RWPE1 (cell line): Measurements from ENCODE around the gene TSPAN32.

Experiments
- CTCF ChIA-PET: fragments of 350-600 bp; sonication (Branson Sonifier 250); formaldehyde crosslinking; extraction: SDS; loops from one replicate; lab custom pipeline; 2021; lab: Yijun Ruan, JAX
- POLR2A ChIA-PET: fragments of 400-600 bp; formaldehyde crosslinking; extraction: SDS; loops from one replicate; lab custom pipeline; 2020; ENCODE audit warnings: antibody characterized with exemption; ENCODE audit not compliant: low non-redundant PET; lab: Yijun Ruan, JAX
- DNase-seq: peaks from one replicate; pipeline ENCODE4 v3.0.0; 2012; ENCODE audit warnings: low spot score
- H3K27ac ChIP-seq: fragments of 450-650 bp; 2 replicates; pipeline ENCODE4 v1.5.1; 2017
- CTCF ChIP-seq: fragments of 450-650 bp; conservative IDR thresholded peaks from 2 replicates; pipeline ENCODE4 v1.5.1; 2017; ENCODE audit warnings: low read depth, mild to moderate bottlenecking

TSPAN32 gene

GRCh38 chr11:2287091-2287490 is 14.7 kb upstream of the TSPAN32 start:
- CTCF ChIA-PET = no interaction called here
- POLR2A ChIA-PET = no interaction called here
- TF ChIP-seq CTCF = no peak
- no peak for DNase-seq
- no peak overlapping the region for H3K27ac ChIP-seq

GRCh38 chr11:2289350-2289749 is 12.5 kb upstream of the TSPAN32 start:
- DNase-seq = no peak
- ChIA-PET POLR2A (no interaction called here), CTCF (interaction anchor here (0.9 kb wide), 1 partner anchor 95 kb away, joined by 3 read pairs; no protein-coding TSS in a partner anchor)
- H3K27ac ChIP-seq = no peak overlapping the region
- TF ChIP-seq CTCF = no peak

DNA sequence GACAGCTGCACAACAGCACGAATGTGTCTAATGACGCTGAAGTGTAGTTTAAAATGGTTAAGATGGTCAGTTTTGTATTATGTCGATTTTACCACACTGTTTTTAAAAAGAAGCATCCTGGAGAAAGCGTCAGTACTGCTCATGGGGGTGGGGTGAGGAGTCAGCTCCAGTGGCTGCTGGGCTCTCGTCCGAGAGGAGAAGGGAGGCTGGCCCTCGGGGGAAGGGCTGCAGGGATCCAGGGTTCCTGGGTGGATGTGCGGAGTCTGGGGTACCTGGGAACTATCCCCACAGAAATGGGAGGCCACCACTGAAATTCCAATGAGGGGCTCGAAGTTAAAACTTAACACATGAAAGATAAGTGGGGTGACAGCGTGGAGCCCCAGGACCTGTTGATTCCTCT is 12.0 kb upstream of the TSPAN32 start:
- H3K27ac ChIP-seq = no peak overlapping the region
- ChIA-PET CTCF (no interaction called here), POLR2A (no interaction called here)
- no peak for DNase-seq
- no peak for TF ChIP-seq CTCF

- TF ChIP-seq CTCF = no peak
- CTCF ChIA-PET = interaction anchor here (0.6 to 1.0 kb wide), 2 partner anchors 9 to 129 kb away, joined by 4 read pairs; no protein-coding TSS in a partner anchor
- POLR2A ChIA-PET = no interaction called here
- no peak overlapping the region for H3K27ac ChIP-seq
- DNase-seq = no peak
These were observed 11.4 kb upstream of the TSPAN32 start for GRCh38 chr11:2290351-2290841.

DNA sequence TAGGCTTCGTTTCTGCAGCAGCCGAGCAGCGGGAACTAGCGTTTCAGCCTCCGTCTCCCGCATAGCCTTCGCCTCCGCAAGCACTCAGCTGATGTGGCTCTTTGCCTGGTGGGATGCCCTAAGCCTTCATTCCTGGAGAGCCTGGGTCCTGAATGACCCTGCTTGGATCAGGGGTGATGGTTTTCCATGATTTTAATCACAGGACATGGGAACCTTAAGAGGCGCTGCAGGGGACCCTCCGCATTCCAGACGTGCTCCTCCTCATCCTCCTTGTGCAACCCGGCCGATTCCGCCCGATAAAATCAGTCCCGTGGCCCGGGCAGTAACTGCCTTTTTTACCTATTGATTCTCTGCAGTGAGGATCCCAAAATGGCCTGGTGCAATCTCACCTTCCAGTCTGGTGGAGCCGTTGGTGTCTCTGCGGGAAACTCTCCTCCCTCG is 8.3 kb upstream of the TSPAN32 start:
- no peak for DNase-seq
- CTCF ChIA-PET = no interaction called here
- TF ChIP-seq CTCF = no peak
- H3K27ac ChIP-seq = no peak overlapping the region
- POLR2A ChIA-PET = no interaction called here

DNA sequence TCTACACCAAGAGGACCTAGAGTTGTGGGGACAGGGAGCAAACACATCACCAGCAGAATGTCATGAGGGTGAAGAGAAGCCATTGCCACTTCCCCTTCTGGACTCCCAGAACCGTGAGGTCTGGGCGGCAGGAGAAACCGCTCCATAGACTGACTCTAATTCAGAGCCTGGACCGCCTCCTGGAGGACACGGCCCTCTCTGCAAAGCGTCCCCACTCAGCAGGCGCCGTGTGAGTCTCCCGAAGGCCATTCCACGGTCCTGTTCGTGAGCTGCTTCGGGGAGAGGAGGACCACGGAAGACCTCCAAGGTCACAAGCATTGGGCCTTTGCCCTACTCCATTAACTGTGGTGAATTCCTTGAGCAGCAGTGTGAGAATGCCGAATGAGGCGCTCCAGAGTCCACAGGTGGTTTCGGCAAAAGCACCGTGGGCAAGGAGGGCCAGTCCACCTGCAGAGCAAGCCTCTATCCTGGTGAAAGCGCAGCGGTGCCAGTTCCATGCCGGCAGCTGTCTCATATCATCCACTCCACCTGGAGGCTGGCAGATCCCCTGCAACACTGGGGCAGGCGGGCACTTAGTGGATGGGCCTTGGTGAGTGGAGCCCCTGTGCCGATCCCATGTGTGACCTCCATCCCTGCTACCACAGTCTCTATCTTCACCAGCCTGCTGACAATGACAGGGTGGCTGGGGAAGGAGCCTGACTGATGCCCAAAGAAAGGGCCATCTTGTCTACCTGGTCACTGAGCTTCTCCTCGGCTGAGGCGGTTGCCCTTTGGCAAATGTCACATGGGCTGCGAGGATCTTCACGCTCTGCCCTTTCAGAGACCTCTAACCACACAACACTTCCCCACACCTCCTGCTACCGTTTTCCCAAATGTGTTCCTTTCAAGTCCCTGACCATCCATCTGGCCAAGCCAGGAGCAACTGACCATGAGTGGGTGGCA is 7.6 kb upstream of the TSPAN32 start:
- ChIA-PET POLR2A (interaction anchor here (0.7 kb wide), 1 partner anchor 16 kb away, joined by 3 read pairs; no protein-coding TSS in a partner anchor), CTCF (interaction anchor here (1.2 kb wide), 1 partner anchor 100 kb away, joined by 4 read pairs; no protein-coding TSS in a partner anchor)
- no peak overlapping the region for H3K27ac ChIP-seq
- TF ChIP-seq CTCF = no peak
- DNase-seq = no peak
